GM23338 (cell line): Measurements from ENCODE around the gene ZNF335. TPM values are rescaled to one million over a fixed set of nuclear protein-coding genes. Genes with fewer than 3 reads are reported as not detected.

ENCODE experiments used
- ATAC-seq: fragments of 200-7000 bp; cut with Tn5 transposase; 3 replicates; pipeline ENCODE4 v1.9.1; 2020
- DNase-seq: peaks from one replicate; pipeline ENCODE4 v3.0.0-alpha.2; 2015; ENCODE audit warnings: low spot score
- H2AFZ ChIP-seq: fragments of 200-600 bp; sonication (generic); 2 replicates; pipeline ENCODE4 v1.8.0; 2016; ENCODE audit warnings: antibody characterized with exemption, mild to moderate bottlenecking, moderate library complexity
- H3F3A ChIP-seq: fragments of 200-600 bp; sonication (generic); replicated peaks from 2 replicates; pipeline ENCODE4 v1.8.0; 2017; ENCODE audit warnings: antibody characterized with exemption, mixed run types, low read depth
- H3K27ac ChIP-seq: fragments of 200-600 bp; sonication (generic); 2 replicates; pipeline ENCODE4 v1.6.1; 2016; ENCODE audit warnings: low read depth
- H3K27me3 ChIP-seq: fragments of 200-600 bp; sonication (generic); 2 replicates; pipeline ENCODE4 v1.8.0; 2016; ENCODE audit warnings: mild to moderate bottlenecking, mixed run types, moderate library complexity; ENCODE audit not compliant: insufficient read depth
- H3K36me3 ChIP-seq: fragments of 200-600 bp; sonication (generic); 2 replicates; pipeline ENCODE4 v1.8.0; 2016; ENCODE audit warnings: mild to moderate bottlenecking; ENCODE audit not compliant: insufficient read depth
- H3K4me1 ChIP-seq: fragments of 200-600 bp; sonication (generic); 2 replicates; pipeline ENCODE4 v1.8.0; 2016; ENCODE audit warnings: mild to moderate bottlenecking, moderate library complexity; ENCODE audit not compliant: insufficient read depth
- H3K4me2 ChIP-seq: fragments of 200-600 bp; sonication (generic); 2 replicates; pipeline ENCODE4 v1.7.1; 2017; ENCODE audit warnings: mixed run types
- H3K4me3 ChIP-seq: fragments of 200-600 bp; sonication (generic); 2 replicates; pipeline ENCODE4 v1.6.1; 2016; ENCODE audit warnings: mixed run types
- H3K79me2 ChIP-seq: fragments of 200-600 bp; sonication (generic); replicated peaks from 2 replicates; pipeline ENCODE4 v1.8.0; 2017; ENCODE audit warnings: mild to moderate bottlenecking; ENCODE audit not compliant: insufficient read depth
- H3K9me2 ChIP-seq: fragments of 200-600 bp; sonication (generic); 2 replicates; pipeline ENCODE4 v1.8.0; 2017; ENCODE audit not compliant: insufficient read depth
- H4K20me1 ChIP-seq: fragments of 200-600 bp; sonication (generic); replicated peaks from 2 replicates; pipeline ENCODE4 v1.8.0; 2017; ENCODE audit warnings: mild to moderate bottlenecking; ENCODE audit not compliant: insufficient read depth
- H3K27ac Mint-ChIP-seq: 2 replicates; pipeline ENCODE4 v1.8.0; 2020; ENCODE audit warnings: inconsistent platforms, mild to moderate bottlenecking, moderate library complexity, mixed read lengths
- H3K27me3 Mint-ChIP-seq: 3 replicates; pipeline ENCODE4 v1.8.0; 2022; ENCODE audit warnings: low read depth, mild to moderate bottlenecking, moderate library complexity, mixed read lengths, inconsistent platforms; ENCODE audit not compliant: insufficient read depth, poor library complexity
- H3K36me3 Mint-ChIP-seq: 3 replicates; pipeline ENCODE4 v1.8.0; 2021; ENCODE audit warnings: low read depth, mild to moderate bottlenecking, inconsistent platforms, moderate library complexity, mixed read lengths
- H3K4me1 Mint-ChIP-seq: 3 replicates; pipeline ENCODE4 v1.8.0; 2020; ENCODE audit warnings: mild to moderate bottlenecking, inconsistent platforms, mixed read lengths
- H3K4me3 Mint-ChIP-seq: 3 replicates; pipeline ENCODE4 v1.8.0; 2021; ENCODE audit warnings: moderate library complexity, mild to moderate bottlenecking, inconsistent platforms, mixed read lengths
- H3K9me3 Mint-ChIP-seq: 3 replicates; pipeline ENCODE4 v1.8.0; 2020; ENCODE audit warnings: moderate library complexity, mild to moderate bottlenecking, inconsistent platforms, mixed read lengths
- CREB1 ChIP-seq: fragments of 250-450 bp; sonication (Bioruptor Pico); IDR thresholded peaks from 2 replicates; pipeline ENCODE4 v1.5.0; 2020; ENCODE audit warnings: low read depth, mild to moderate bottlenecking, moderate library complexity
- EZH2 ChIP-seq: fragments of 200-600 bp; sonication (generic); IDR thresholded peaks from one replicate; pipeline ENCODE4 v1.8.0; 2017; ENCODE audit warnings: antibody characterized with exemption, mild to moderate bottlenecking, low read depth; ENCODE audit not compliant: unreplicated experiment
- EZH2phosphoT487 ChIP-seq: fragments of 200-600 bp; sonication (generic); IDR thresholded peaks from one replicate; pipeline ENCODE4 v1.8.1; 2018; ENCODE audit warnings: antibody characterized with exemption; ENCODE audit not compliant: unreplicated experiment
- JUNB ChIP-seq: IDR thresholded peaks from one replicate; pipeline ENCODE4 v1.6.1; 2016; ENCODE audit warnings: antibody characterized with exemption; ENCODE audit not compliant: unreplicated experiment
- NANOG ChIP-seq: IDR thresholded peaks from 2 replicates; pipeline ENCODE4 v1.6.1; 2016; ENCODE audit warnings: antibody characterized with exemption, borderline replicate concordance
- POLR2AphosphoS5 ChIP-seq: IDR thresholded peaks from 2 replicates; pipeline ENCODE4 v1.6.1; 2016; ENCODE audit warnings: antibody characterized with exemption, low read depth
- STAT1 ChIP-seq: IDR thresholded peaks from one replicate; pipeline ENCODE4 v1.6.1; 2016; ENCODE audit warnings: antibody characterized with exemption; ENCODE audit not compliant: unreplicated experiment
- ZNF114 ChIP-seq: fragments of 250-450 bp; sonication (Bioruptor Pico); IDR thresholded peaks from 2 replicates; pipeline ENCODE4 v1.5.0; 2020; ENCODE audit warnings: mild to moderate bottlenecking, moderate library complexity
- ZNF331 ChIP-seq: fragments of 250-450 bp; sonication (Bioruptor Pico); IDR thresholded peaks from 2 replicates; pipeline ENCODE4 v1.5.0; 2020; ENCODE audit warnings: low read depth, mild to moderate bottlenecking, moderate library complexity
- polyA plus RNA-seq: library from polyadenylated mRNA; unstranded; fragments of >200 nt; fragmentation: Nextera tagmentation; extraction: Ambion mirVana; gene quantifications from 2 replicates; pipeline ENCODE4 v1.2.1, GENCODE V29; 2016
- total RNA-seq: library from RNA; depleted of rRNA; stranded (reverse); fragments of >200 nt; shearing (Covaris generic); gene quantifications from 2 replicates; pipeline ENCODE4 v1.2.3, GENCODE V29; 2014
- TF ChIP-seq, protein P1 (sequence below): IDR thresholded peaks from 2 replicates; pipeline ENCODE4 v1.6.1; 2016; ENCODE audit warnings: antibody characterized with exemption
- TF ChIP-seq, protein P2 (sequence below): fragments of 250-450 bp; sonication (Bioruptor Pico); IDR thresholded peaks from 2 replicates; pipeline ENCODE4 v1.5.0; 2020; ENCODE audit warnings: mild to moderate bottlenecking, moderate library complexity
- TF ChIP-seq, protein P3 (sequence below), 2 experiments: fragments of 200-600 bp in 1 of 2; sonication (generic) in 1 of 2; conservative IDR thresholded peaks; 2 replicates each; pipeline versions ENCODE4 v1.5.1 to v1.6.1; 2016 to 2017; ENCODE audit warnings: antibody characterized with exemption in 2 of 2, low read depth in 2 of 2, mild to moderate bottlenecking in 2 of 2, moderate library complexity in 1 of 2
- TF ChIP-seq, protein P4 (sequence below): IDR thresholded peaks from one replicate; pipeline ENCODE4 v1.6.1; 2018; ENCODE audit warnings: antibody characterized with exemption; ENCODE audit not compliant: unreplicated experiment

The ZNF335 gene
- total and polyA plus RNA-seq, 2 experiments from 2014 or later, result 7.4 to 24.2 TPM

DNA sequence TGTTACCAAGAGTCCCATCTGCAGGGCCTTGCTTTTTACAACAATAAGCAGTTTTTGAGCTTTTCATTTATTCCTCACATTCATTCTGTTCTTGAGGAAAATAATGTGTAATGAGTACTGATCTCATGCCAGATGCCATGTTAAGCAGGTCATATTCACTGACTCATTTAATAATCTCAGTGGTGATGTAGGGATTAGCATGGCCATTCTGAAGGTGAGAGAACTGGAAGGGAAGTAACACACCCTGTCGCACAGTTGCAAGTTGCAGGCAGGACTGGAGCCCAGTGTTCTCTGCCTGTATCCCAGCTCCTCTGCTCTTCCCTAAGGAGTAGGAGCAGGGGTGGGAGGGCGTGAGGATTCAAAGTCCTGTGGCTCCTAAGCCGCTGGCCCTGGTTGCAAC, 31.9 kb downstream of the ZNF335 start:
- peaks cover 32% of the 10 kb centered on the region for H3K36me3 ChIP-seq
- H3K27me3 Mint-ChIP-seq, result peaks cover 4% of the 10 kb centered on the region
- H3K4me3 ChIP-seq, result no peak overlapping the region
- peaks cover 26% of the 10 kb centered on the region for H3K4me1 Mint-ChIP-seq
- no peak overlapping the region for H3K27ac ChIP-seq
- H3K36me3 Mint-ChIP-seq, result peaks cover 55% of the 10 kb centered on the region
- H3K9me2 ChIP-seq, result no peaks in the 10 kb centered on the region
- H4K20me1 ChIP-seq, result no peaks in the 10 kb centered on the region; the same call in 1 of the 2 replicates
- H3K27ac Mint-ChIP-seq, result no peak overlapping the region
- TF ChIP-seq CREB1 (CRISPR knock-in tag) (no peak), EZH2 (no peak), POLR2AphosphoS5 (no peak), NANOG (no peak), JUNB (no peak), ZNF331 (CRISPR knock-in tag) (no peak), EZH2phosphoT487 (no peak), ZNF114 (no peak), STAT1 (no peak)
- TF ChIP-seq, protein P1, sequence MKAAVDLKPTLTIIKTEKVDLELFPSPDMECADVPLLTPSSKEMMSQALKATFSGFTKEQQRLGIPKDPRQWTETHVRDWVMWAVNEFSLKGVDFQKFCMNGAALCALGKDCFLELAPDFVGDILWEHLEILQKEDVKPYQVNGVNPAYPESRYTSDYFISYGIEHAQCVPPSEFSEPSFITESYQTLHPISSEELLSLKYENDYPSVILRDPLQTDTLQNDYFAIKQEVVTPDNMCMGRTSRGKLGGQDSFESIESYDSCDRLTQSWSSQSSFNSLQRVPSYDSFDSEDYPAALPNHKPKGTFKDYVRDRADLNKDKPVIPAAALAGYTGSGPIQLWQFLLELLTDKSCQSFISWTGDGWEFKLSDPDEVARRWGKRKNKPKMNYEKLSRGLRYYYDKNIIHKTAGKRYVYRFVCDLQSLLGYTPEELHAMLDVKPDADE, result no peak
- TF ChIP-seq, protein P2, sequence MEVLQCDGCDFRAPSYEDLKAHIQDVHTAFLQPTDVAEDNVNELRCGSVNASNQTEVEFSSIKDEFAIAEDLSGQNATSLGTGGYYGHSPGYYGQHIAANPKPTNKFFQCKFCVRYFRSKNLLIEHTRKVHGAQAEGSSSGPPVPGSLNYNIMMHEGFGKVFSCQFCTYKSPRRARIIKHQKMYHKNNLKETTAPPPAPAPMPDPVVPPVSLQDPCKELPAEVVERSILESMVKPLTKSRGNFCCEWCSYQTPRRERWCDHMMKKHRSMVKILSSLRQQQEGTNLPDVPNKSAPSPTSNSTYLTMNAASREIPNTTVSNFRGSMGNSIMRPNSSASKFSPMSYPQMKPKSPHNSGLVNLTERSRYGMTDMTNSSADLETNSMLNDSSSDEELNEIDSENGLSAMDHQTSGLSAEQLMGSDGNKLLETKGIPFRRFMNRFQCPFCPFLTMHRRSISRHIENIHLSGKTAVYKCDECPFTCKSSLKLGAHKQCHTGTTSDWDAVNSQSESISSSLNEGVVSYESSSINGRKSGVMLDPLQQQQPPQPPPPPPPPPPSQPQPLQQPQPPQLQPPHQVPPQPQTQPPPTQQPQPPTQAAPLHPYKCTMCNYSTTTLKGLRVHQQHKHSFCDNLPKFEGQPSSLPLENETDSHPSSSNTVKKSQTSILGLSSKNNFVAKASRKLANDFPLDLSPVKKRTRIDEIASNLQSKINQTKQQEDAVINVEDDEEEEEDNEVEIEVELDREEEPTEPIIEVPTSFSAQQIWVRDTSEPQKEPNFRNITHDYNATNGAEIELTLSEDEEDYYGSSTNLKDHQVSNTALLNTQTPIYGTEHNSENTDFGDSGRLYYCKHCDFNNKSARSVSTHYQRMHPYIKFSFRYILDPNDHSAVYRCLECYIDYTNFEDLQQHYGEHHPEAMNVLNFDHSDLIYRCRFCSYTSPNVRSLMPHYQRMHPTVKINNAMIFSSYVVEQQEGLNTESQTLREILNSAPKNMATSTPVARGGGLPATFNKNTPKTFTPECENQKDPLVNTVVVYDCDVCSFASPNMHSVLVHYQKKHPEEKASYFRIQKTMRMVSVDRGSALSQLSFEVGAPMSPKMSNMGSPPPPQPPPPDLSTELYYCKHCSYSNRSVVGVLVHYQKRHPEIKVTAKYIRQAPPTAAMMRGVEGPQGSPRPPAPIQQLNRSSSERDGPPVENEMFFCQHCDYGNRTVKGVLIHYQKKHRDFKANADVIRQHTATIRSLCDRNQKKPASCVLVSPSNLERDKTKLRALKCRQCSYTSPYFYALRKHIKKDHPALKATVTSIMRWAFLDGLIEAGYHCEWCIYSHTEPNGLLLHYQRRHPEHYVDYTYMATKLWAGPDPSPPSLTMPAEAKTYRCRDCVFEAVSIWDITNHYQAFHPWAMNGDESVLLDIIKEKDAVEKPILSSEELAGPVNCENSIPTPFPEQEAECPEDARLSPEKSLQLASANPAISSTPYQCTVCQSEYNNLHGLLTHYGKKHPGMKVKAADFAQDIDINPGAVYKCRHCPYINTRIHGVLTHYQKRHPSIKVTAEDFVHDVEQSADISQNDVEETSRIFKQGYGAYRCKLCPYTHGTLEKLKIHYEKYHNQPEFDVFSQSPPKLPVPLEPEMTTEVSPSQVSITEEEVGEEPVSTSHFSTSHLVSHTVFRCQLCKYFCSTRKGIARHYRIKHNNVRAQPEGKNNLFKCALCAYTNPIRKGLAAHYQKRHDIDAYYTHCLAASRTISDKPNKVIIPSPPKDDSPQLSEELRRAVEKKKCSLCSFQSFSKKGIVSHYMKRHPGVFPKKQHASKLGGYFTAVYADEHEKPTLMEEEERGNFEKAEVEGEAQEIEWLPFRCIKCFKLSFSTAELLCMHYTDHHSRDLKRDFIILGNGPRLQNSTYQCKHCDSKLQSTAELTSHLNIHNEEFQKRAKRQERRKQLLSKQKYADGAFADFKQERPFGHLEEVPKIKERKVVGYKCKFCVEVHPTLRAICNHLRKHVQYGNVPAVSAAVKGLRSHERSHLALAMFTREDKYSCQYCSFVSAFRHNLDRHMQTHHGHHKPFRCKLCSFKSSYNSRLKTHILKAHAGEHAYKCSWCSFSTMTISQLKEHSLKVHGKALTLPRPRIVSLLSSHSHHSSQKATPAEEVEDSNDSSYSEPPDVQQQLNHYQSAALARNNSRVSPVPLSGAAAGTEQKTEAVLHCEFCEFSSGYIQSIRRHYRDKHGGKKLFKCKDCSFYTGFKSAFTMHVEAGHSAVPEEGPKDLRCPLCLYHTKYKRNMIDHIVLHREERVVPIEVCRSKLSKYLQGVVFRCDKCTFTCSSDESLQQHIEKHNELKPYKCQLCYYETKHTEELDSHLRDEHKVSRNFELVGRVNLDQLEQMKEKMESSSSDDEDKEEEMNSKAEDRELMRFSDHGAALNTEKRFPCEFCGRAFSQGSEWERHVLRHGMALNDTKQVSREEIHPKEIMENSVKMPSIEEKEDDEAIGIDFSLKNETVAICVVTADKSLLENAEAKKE (CRISPR knock-in tag), result no peak
- TF ChIP-seq, protein P3, sequence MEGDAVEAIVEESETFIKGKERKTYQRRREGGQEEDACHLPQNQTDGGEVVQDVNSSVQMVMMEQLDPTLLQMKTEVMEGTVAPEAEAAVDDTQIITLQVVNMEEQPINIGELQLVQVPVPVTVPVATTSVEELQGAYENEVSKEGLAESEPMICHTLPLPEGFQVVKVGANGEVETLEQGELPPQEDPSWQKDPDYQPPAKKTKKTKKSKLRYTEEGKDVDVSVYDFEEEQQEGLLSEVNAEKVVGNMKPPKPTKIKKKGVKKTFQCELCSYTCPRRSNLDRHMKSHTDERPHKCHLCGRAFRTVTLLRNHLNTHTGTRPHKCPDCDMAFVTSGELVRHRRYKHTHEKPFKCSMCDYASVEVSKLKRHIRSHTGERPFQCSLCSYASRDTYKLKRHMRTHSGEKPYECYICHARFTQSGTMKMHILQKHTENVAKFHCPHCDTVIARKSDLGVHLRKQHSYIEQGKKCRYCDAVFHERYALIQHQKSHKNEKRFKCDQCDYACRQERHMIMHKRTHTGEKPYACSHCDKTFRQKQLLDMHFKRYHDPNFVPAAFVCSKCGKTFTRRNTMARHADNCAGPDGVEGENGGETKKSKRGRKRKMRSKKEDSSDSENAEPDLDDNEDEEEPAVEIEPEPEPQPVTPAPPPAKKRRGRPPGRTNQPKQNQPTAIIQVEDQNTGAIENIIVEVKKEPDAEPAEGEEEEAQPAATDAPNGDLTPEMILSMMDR (conservative IDR thresholded peaks at IDR 0.05; ENCODE audit: low read depth in 2 of 2), result no peak
- TF ChIP-seq, protein P4, sequence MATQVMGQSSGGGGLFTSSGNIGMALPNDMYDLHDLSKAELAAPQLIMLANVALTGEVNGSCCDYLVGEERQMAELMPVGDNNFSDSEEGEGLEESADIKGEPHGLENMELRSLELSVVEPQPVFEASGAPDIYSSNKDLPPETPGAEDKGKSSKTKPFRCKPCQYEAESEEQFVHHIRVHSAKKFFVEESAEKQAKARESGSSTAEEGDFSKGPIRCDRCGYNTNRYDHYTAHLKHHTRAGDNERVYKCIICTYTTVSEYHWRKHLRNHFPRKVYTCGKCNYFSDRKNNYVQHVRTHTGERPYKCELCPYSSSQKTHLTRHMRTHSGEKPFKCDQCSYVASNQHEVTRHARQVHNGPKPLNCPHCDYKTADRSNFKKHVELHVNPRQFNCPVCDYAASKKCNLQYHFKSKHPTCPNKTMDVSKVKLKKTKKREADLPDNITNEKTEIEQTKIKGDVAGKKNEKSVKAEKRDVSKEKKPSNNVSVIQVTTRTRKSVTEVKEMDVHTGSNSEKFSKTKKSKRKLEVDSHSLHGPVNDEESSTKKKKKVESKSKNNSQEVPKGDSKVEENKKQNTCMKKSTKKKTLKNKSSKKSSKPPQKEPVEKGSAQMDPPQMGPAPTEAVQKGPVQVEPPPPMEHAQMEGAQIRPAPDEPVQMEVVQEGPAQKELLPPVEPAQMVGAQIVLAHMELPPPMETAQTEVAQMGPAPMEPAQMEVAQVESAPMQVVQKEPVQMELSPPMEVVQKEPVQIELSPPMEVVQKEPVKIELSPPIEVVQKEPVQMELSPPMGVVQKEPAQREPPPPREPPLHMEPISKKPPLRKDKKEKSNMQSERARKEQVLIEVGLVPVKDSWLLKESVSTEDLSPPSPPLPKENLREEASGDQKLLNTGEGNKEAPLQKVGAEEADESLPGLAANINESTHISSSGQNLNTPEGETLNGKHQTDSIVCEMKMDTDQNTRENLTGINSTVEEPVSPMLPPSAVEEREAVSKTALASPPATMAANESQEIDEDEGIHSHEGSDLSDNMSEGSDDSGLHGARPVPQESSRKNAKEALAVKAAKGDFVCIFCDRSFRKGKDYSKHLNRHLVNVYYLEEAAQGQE, result no peak
- H3K4me2 ChIP-seq, result no peak overlapping the region
- H3F3A ChIP-seq, result peaks cover 23% of the 10 kb centered on the region
- H3K79me2 ChIP-seq, result peaks cover 21% of the 10 kb centered on the region
- no peak for ATAC-seq
- H2AFZ ChIP-seq, result no peak overlapping the region
- no peaks in the 10 kb centered on the region for H3K27me3 ChIP-seq
- H3K4me3 Mint-ChIP-seq, result no peak overlapping the region
- peaks cover 25% of the 10 kb centered on the region; the same call in 1 of the 2 replicates for H3K4me1 ChIP-seq
- DNase-seq, result no peak
- H3K9me3 Mint-ChIP-seq, result no peaks in the 10 kb centered on the region
